ENCODE data around the gene AKAP13. TPM values are rescaled to one million over a fixed set of nuclear protein-coding genes. Genes with fewer than 3 reads are reported as not detected.
A peak's percentile ranks its signal among the peaks of the same experiment; 100 is the strongest.

AKAP13 gene
- total and polyA plus RNA-seq, 2 of the 13 experiments (the other 11 are each of a cell fraction or from before 2014, with no cell fraction given): 6.7 to 27.1 TPM

DNA sequence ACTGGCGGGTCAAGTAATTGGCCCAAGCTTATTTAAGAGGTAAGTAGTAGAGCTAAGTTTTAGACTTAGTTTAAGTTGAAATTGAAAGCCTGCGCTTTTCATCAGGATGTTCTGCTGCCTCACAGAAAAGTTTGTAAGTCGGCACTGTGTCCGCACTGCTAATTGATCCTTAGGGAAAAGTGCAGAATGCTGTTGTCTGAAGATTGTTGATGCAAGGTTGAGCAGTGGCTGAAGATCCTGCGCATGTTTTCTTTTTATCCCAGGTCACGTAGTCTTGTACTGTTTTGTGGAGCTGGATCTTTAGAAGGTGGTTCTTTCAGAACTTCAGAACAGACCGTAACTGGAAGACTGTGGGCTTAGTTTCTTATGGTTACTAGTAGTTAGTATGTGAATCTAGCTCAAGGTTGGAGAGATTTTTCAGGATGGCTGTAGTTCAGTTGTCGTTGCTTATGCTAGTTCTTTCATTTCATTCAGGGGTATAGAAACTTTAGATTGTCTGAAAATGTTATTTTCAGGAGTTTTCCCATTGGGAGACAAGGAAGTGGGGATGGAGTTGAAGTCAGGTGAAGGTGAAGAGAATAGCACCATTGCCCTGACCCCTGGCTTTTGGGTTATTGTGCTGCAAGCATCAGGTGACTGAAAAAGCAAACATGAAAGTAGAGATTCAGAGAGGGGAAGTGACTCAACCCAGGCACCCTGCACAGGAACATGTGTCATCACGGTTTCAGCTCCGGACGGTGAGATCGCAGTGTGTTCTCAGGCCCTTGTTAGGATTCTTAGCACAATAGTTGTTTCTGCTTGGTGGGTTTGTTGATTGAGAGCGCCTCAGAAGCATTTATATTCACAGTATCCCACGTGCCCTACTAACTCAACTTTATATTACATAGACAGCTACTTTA lies 32.8 kb downstream of the AKAP13 start (continued):
- TF ChIP-seq, protein P1, sequence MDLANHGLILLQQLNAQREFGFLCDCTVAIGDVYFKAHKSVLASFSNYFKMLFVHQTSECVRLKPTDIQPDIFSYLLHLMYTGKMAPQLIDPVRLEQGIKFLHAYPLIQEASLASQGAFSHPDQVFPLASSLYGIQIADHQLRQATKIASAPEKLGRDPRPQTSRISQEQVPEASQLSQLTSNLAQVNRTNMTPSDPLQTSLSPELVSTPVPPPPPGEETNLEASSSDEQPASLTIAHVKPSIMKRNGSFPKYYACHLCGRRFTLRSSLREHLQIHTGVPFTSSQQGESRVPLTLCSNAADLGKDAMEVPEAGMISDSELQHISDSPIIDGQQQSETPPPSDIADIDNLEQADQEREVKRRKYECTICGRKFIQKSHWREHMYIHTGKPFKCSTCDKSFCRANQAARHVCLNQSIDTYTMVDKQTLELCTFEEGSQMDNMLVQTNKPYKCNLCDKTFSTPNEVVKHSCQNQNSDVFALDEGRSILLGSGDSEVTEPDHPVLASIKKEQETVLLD (CRISPR knock-in tag; IDR thresholded peaks at IDR 0.05; ENCODE audit: low read depth): no peak
- TF ChIP-seq, protein P2, sequence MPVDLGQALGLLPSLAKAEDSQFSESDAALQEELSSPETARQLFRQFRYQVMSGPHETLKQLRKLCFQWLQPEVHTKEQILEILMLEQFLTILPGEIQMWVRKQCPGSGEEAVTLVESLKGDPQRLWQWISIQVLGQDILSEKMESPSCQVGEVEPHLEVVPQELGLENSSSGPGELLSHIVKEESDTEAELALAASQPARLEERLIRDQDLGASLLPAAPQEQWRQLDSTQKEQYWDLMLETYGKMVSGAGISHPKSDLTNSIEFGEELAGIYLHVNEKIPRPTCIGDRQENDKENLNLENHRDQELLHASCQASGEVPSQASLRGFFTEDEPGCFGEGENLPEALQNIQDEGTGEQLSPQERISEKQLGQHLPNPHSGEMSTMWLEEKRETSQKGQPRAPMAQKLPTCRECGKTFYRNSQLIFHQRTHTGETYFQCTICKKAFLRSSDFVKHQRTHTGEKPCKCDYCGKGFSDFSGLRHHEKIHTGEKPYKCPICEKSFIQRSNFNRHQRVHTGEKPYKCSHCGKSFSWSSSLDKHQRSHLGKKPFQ (CRISPR knock-in tag; IDR thresholded peaks at IDR 0.05; ENCODE audit: insufficient replicate concordance): peak; percentile 63
- TF ChIP-seq, protein P3, sequence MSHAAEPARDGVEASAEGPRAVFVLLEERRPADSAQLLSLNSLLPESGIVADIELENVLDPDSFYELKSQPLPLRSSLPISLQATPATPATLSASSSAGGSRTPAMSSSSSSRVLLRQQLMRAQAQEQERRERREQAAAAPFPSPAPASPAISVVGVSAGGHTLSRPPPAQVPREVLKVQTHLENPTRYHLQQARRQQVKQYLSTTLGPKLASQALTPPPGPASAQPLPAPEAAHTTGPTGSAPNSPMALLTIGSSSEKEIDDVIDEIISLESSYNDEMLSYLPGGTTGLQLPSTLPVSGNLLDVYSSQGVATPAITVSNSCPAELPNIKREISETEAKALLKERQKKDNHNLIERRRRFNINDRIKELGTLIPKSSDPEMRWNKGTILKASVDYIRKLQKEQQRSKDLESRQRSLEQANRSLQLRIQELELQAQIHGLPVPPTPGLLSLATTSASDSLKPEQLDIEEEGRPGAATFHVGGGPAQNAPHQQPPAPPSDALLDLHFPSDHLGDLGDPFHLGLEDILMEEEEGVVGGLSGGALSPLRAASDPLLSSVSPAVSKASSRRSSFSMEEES (CRISPR knock-in tag; IDR thresholded peaks at IDR 0.05): peak; percentile 99
- peak; percentile 44; the same call in 1 of the 2 replicates for TF ChIP-seq PHF21A (CRISPR knock-in tag; IDR thresholded peaks at IDR 0.05)
- TF ChIP-seq SOX6 (IDR thresholded peaks at IDR 0.05): no peak
- peak; percentile 95 for TF ChIP-seq SOX6 (CRISPR knock-in tag; IDR thresholded peaks at IDR 0.05)
- peak; percentile 73 for TF ChIP-seq MYC (CRISPR knock-in tag; IDR thresholded peaks at IDR 0.05; ENCODE audit: borderline replicate concordance)
- TF ChIP-seq LCORL (IDR thresholded peaks at IDR 0.05): peak; percentile 51; the same call in 1 of the 2 replicates
- TF ChIP-seq LCORL (CRISPR knock-in tag; IDR thresholded peaks at IDR 0.05): peak; percentile 88
- 0 out of 2 replicates have a peak, but pooled peaks have one; percentile 36 for TF ChIP-seq ARNTL (CRISPR knock-in tag; IDR thresholded peaks at IDR 0.05)
- TF ChIP-seq, protein P4, sequence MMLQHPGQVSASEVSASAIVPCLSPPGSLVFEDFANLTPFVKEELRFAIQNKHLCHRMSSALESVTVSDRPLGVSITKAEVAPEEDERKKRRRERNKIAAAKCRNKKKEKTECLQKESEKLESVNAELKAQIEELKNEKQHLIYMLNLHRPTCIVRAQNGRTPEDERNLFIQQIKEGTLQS (CRISPR knock-in tag; IDR thresholded peaks at IDR 0.05): peak; percentile 87
- TF ChIP-seq ZNF749 (CRISPR knock-in tag; IDR thresholded peaks at IDR 0.05; ENCODE audit: borderline replicate concordance): no peak
- peak; percentile 46; the same call in 1 of the 2 replicates for TF ChIP-seq ZNF607 (CRISPR knock-in tag; IDR thresholded peaks at IDR 0.05; ENCODE audit: borderline replicate concordance)
- TF ChIP-seq, protein P5, sequence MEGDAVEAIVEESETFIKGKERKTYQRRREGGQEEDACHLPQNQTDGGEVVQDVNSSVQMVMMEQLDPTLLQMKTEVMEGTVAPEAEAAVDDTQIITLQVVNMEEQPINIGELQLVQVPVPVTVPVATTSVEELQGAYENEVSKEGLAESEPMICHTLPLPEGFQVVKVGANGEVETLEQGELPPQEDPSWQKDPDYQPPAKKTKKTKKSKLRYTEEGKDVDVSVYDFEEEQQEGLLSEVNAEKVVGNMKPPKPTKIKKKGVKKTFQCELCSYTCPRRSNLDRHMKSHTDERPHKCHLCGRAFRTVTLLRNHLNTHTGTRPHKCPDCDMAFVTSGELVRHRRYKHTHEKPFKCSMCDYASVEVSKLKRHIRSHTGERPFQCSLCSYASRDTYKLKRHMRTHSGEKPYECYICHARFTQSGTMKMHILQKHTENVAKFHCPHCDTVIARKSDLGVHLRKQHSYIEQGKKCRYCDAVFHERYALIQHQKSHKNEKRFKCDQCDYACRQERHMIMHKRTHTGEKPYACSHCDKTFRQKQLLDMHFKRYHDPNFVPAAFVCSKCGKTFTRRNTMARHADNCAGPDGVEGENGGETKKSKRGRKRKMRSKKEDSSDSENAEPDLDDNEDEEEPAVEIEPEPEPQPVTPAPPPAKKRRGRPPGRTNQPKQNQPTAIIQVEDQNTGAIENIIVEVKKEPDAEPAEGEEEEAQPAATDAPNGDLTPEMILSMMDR (CRISPR knock-in tag; IDR thresholded peaks at IDR 0.05): 0 out of 2 replicates have a peak, but pooled peaks have one; percentile 11
- TF ChIP-seq PRPF4 (IDR thresholded peaks at IDR 0.05; ENCODE audit: low read depth, low read length, poor library complexity, severe bottlenecking): peak; percentile 46
- TF ChIP-seq, protein P6, sequence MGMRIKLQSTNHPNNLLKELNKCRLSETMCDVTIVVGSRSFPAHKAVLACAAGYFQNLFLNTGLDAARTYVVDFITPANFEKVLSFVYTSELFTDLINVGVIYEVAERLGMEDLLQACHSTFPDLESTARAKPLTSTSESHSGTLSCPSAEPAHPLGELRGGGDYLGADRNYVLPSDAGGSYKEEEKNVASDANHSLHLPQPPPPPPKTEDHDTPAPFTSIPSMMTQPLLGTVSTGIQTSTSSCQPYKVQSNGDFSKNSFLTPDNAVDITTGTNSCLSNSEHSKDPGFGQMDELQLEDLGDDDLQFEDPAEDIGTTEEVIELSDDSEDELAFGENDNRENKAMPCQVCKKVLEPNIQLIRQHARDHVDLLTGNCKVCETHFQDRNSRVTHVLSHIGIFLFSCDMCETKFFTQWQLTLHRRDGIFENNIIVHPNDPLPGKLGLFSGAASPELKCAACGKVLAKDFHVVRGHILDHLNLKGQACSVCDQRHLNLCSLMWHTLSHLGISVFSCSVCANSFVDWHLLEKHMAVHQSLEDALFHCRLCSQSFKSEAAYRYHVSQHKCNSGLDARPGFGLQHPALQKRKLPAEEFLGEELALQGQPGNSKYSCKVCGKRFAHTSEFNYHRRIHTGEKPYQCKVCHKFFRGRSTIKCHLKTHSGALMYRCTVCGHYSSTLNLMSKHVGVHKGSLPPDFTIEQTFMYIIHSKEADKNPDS (CRISPR knock-in tag; IDR thresholded peaks at IDR 0.05): no peak
- TF ChIP-seq ZNF256 (CRISPR knock-in tag; conservative IDR thresholded peaks at IDR 0.05): no peak
- TF ChIP-seq POGZ (CRISPR knock-in tag; IDR thresholded peaks at IDR 0.05): peak; percentile 93
- peak; percentile 59; the same call in 1 of the 2 replicates for TF ChIP-seq ZSCAN21 (CRISPR knock-in tag; IDR thresholded peaks at IDR 0.05; ENCODE audit: borderline replicate concordance)
